GM12878 (cell line): ENCODE data around the gene CLDN14. TPM values are rescaled to one million over a fixed set of nuclear protein-coding genes. Genes with fewer than 3 reads are reported as not detected.

Source experiments
- ATAC-seq: fragments of 200-7000 bp; cut with Tn5 transposase; 3 replicates; pipeline ENCODE4 v1.9.1; 2020; ENCODE audit warnings: mild to moderate bottlenecking, moderate library complexity
- BruUV-seq: library from RNA; stranded (reverse); fragments of 400-500 nt; replicated peaks from 2 replicates; lab custom pipeline; 2021; lab: Mats Ljungman, UMichigan
- CTCF ChIA-PET: fragments of 300-600 bp; sonication (Branson Sonifier 250); formaldehyde crosslinking; extraction: SDS; loops from one replicate; lab custom pipeline; 2021; ENCODE audit warnings: inconsistent platforms; lab: Yijun Ruan, JAX
- POLR2A ChIA-PET: fragments of 350-600 bp; formaldehyde crosslinking; extraction: SDS; loops from one replicate; lab custom pipeline; 2021; ENCODE audit warnings: inconsistent platforms; lab: Charles Lee
- RAD21 ChIA-PET: fragments of 300-600 bp; sonication (Branson Sonifier 250); formaldehyde crosslinking; loops from one replicate; lab custom pipeline; 2023; ENCODE audit warnings: antibody characterized with exemption; ENCODE audit not compliant: unreplicated experiment; lab: Charles Lee
- SMC1A ChIA-PET: fragments of 300-600 bp; sonication (Branson Sonifier 250); formaldehyde crosslinking; loops from one replicate; lab custom pipeline; 2023; ENCODE audit not compliant: unreplicated experiment, uncharacterized antibody; lab: Charles Lee
- DNase-seq: peaks from one replicate; pipeline ENCODE4 v3.0.0-alpha.2; 2011; ENCODE audit warnings: low read depth, low spot score
- FAIRE-seq: peaks from 3 replicates; lab custom pipeline; 2011; peaks lifted over from hg19 to GRCh38; lab: Jason Lieb, UNC
- H2AFZ ChIP-seq: 2 replicates; pipeline ENCODE4 v1.6.0; 2011; ENCODE audit warnings: low read depth, low read length, control low read depth; ENCODE audit not compliant: control insufficient read depth
- H3K27ac ChIP-seq: 2 replicates; pipeline ENCODE4 v1.5.1; 2011; ENCODE audit warnings: control low read depth; ENCODE audit not compliant: control insufficient read depth, insufficient read depth
- H3K27me3 ChIP-seq, 2 experiments: replicated peaks in 1 of 2; 2 replicates each; pipeline versions ENCODE4 v1.6.0 to v1.6.1; 2011; ENCODE audit warnings: low read length in 1 of 2; ENCODE audit not compliant: control insufficient read depth in 2 of 2, insufficient read depth in 2 of 2
- H3K36me3 ChIP-seq, 2 experiments: 2 replicates each; pipeline ENCODE4 v1.5.1; 2011; ENCODE audit warnings: low read length in 1 of 2; ENCODE audit not compliant: control insufficient read depth in 2 of 2, insufficient read depth in 2 of 2
- H3K4me1 ChIP-seq: 2 replicates; pipeline ENCODE4 v1.6.1; 2011; ENCODE audit warnings: mild to moderate bottlenecking, low read length, moderate library complexity, mixed read lengths; ENCODE audit not compliant: control insufficient read depth, insufficient read depth
- H3K4me2 ChIP-seq: 2 replicates; pipeline ENCODE4 v1.6.0; 2011; ENCODE audit warnings: control low read depth; ENCODE audit not compliant: control insufficient read depth, insufficient read depth
- H3K4me3 ChIP-seq: fragments of 200-600 bp; sonication (generic); 2 replicates; pipeline ENCODE4 v1.5.1; 2016
- H3K79me2 ChIP-seq: 2 replicates; pipeline ENCODE4 v1.6.0; 2011; ENCODE audit warnings: low read length; ENCODE audit not compliant: control insufficient read depth, insufficient read depth
- H3K9ac ChIP-seq: 2 replicates; pipeline ENCODE4 v1.8.0; 2011; ENCODE audit warnings: low read length, control low read depth, mixed read lengths; ENCODE audit not compliant: control insufficient read depth, insufficient read depth
- H3K9me3 ChIP-seq: replicated peaks from 3 replicates; pipeline ENCODE4 v1.5.1; 2011; ENCODE audit warnings: mild to moderate bottlenecking, low read length; ENCODE audit not compliant: control insufficient read depth, insufficient read depth
- H4K20me1 ChIP-seq: 2 replicates; pipeline ENCODE4 v1.6.0; 2011; ENCODE audit not compliant: control insufficient read depth, insufficient read depth
- ASH2L ChIP-seq: fragments of 300-600, 200-600 bp; sonication (generic); IDR thresholded peaks from 2 replicates; pipeline ENCODE4 v1.6.1; 2017; ENCODE audit warnings: low read depth, mild to moderate bottlenecking, borderline replicate concordance
- BHLHE40 ChIP-seq, 2 experiments: fragments of 450-650 bp in 1 of 2; IDR thresholded peaks; 2 replicates each; pipeline ENCODE4 v1.6.1; 2011 to 2017; ENCODE audit warnings: low read depth in 2 of 2, borderline replicate concordance in 1 of 2, improper control_type of control experiment in 1 of 2, low read length in 1 of 2, mild to moderate bottlenecking in 1 of 2
- CEBPB ChIP-seq, 2 experiments: fragments of 150-350 bp in 1 of 2; IDR thresholded peaks; 2 replicates each; pipeline ENCODE4 v1.6.1; 2012 to 2014; ENCODE audit warnings: low read depth in 2 of 2, low read length in 2 of 2, borderline replicate concordance in 1 of 2, inconsistent platforms in 1 of 2
- E4F1 ChIP-seq: fragments of 450-650 bp; IDR thresholded peaks from 2 replicates; pipeline ENCODE4 v1.6.1; 2018; ENCODE audit warnings: borderline replicate concordance, mild to moderate bottlenecking; ENCODE audit not compliant: partially characterized antibody
- EED ChIP-seq: sonication (generic); IDR thresholded peaks from 2 replicates; pipeline ENCODE4 v1.6.1; 2016; ENCODE audit warnings: antibody characterized with exemption, low read depth
- FOXK2 ChIP-seq: fragments of 450-650 bp; IDR thresholded peaks from 2 replicates; pipeline ENCODE4 v1.6.1; 2017; ENCODE audit warnings: mild to moderate bottlenecking, moderate library complexity
- NFIC ChIP-seq: IDR thresholded peaks from 2 replicates; pipeline ENCODE4 v1.6.1; 2012; ENCODE audit warnings: low read depth, mild to moderate bottlenecking, inconsistent platforms, low read length, moderate library complexity
- NR2C1 ChIP-seq: fragments of 450-650 bp; IDR thresholded peaks from 2 replicates; pipeline ENCODE4 v1.6.1; 2017; ENCODE audit warnings: antibody characterized with exemption, mild to moderate bottlenecking, moderate library complexity
- NRF1 ChIP-seq: conservative IDR thresholded peaks from 2 replicates; pipeline ENCODE4 v1.6.1; 2011; ENCODE audit warnings: mild to moderate bottlenecking, low read depth, low read length, improper control_type of control experiment
- PAX8 ChIP-seq: fragments of 450-650 bp; IDR thresholded peaks from 2 replicates; pipeline ENCODE4 v1.6.1; 2017; ENCODE audit warnings: mild to moderate bottlenecking, moderate library complexity
- PKNOX1 ChIP-seq: fragments of 450-650 bp; IDR thresholded peaks from 2 replicates; pipeline ENCODE4 v1.6.1; 2016; ENCODE audit warnings: mild to moderate bottlenecking
- POLR2A ChIP-seq: IDR thresholded peaks from 2 replicates; pipeline ENCODE4 v1.6.1; 2011; ENCODE audit warnings: low read depth, mild to moderate bottlenecking, low read length
- SREBF1 ChIP-seq: IDR thresholded peaks from 2 replicates; pipeline ENCODE4 v1.6.1; 2012; ENCODE audit warnings: mild to moderate bottlenecking, low read length
- WRNIP1 ChIP-seq: IDR thresholded peaks from 2 replicates; pipeline ENCODE4 v1.6.1; 2011; ENCODE audit warnings: low read depth, low read length, improper control_type of control experiment, borderline replicate concordance
- WGBS: methylation state at CpG from one replicate; pipeline ENCODE4 v1.1.6; 2016; ENCODE audit warnings: low lambda C conversion rate; ENCODE audit not compliant: insufficient replicate concordance, insufficient coverage; ENCODE audit errors: missing lambda C conversion rate; 5-methylcytosine and 5-hydroxymethylcytosine counted together
- in situ Hi-C: fragments of 300-500 bp; cut with MboI; formaldehyde crosslinking; loops from 9 replicates; pipeline ENCODE4 v1.14.3; 2018; ENCODE audit warnings: mixed read lengths
- intact Hi-C: fragments of 100-400 bp; cut with micrococcal nuclease; formaldehyde crosslinking; loops from one replicate; pipeline ENCODE4 v1.14.2; 2022; ENCODE audit not compliant: unreplicated experiment
- polyA plus RNA-seq, 11 experiments: library from polyadenylated mRNA; depleted of rRNA in 4 of 11; unstranded in 6 of 11; stranded (reverse) in 5 of 11; fragments of >200 nt; fragmentation: Nextera tagmentation in 4 of 11; fragmentation: Illumina TruSeq in 1 of 11; extraction: Ambion mirVana in 4 of 11; extraction: Trizol in 1 of 11; gene quantifications; 1 replicate in 1 of 11; 2 replicates in 10 of 11; pipeline versions ENCODE4 v1.2.1 to v1.2.3, GENCODE V29; 2011 to 2016; ENCODE audit warnings: inconsistent platforms in 2 of 11, missing spikeins in 2 of 11, low read depth in 1 of 11
- total RNA-seq, 4 experiments: library from RNA; depleted of rRNA in 3 of 4; stranded (reverse); fragments of >200 nt in 3 of 4; fragmentation: Illumina TruSeq in 1 of 4; extraction: Trizol in 1 of 4; gene quantifications; 2 replicates each; pipeline versions ENCODE4 v1.2.1 to v1.2.3, GENCODE V29; 2013 to 2021
- TF ChIP-seq, protein P1 (sequence below): IDR thresholded peaks from 2 replicates; pipeline ENCODE4 v1.6.1; 2011; ENCODE audit warnings: low read depth, mild to moderate bottlenecking, low read length, moderate library complexity, borderline replicate concordance; ENCODE audit errors: extremely low read depth

The CLDN14 gene
- total and polyA plus RNA-seq, 10 of the 15 experiments (the other 5 are each of a cell fraction or from before 2014, with no cell fraction given) = 0.90 to 19.4 (median 6.6) TPM

- WGBS = 38% methylated on average over 10 of the region's 10 CpGs
These were observed 15.9 kb downstream of the CLDN14 start for GRCh38 chr21:36463991-36464390.

GRCh38 chr21:36463204-36463603 is 16.7 kb downstream of the CLDN14 start:
- no peaks in the 10 kb centered on the region for H3K36me3 ChIP-seq
- BruUV-seq = no TSS peak
- H3K4me1 ChIP-seq = no peaks in the 10 kb centered on the region
- no peak overlapping the region for H3K9ac ChIP-seq
- no peak overlapping the region for H3K27ac ChIP-seq
- ChIA-PET POLR2A (no interaction called here), SMC1A (no interaction called here), RAD21 (interaction anchor here (1.5 kb wide), 1 partner anchor 38 kb away, joined by 3 read pairs; no protein-coding TSS in a partner anchor), CTCF (no interaction called here)
- H3K4me3 ChIP-seq = no peak overlapping the region
- no peak overlapping the region for H2AFZ ChIP-seq
- no peak for DNase-seq
- 78% methylated on average over 10 of the region's 10 CpGs for WGBS
- no peak overlapping the region for H3K4me2 ChIP-seq
- no peaks in the 10 kb centered on the region for H3K27me3 ChIP-seq
- intact Hi-C loops = no loop called here
- no peaks in the 10 kb centered on the region for H4K20me1 ChIP-seq
- no peak for ATAC-seq
- H3K79me2 ChIP-seq = no peaks in the 10 kb centered on the region
- in situ Hi-C loops = no loop called here
- FAIRE-seq = no peak
- no peaks in the 10 kb centered on the region for H3K9me3 ChIP-seq
- TF ChIP-seq, protein P1, sequence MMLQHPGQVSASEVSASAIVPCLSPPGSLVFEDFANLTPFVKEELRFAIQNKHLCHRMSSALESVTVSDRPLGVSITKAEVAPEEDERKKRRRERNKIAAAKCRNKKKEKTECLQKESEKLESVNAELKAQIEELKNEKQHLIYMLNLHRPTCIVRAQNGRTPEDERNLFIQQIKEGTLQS = no peak
- TF ChIP-seq PKNOX1 (no peak), POLR2A (no peak), PAX8 (no peak), E4F1 (no peak), CEBPB (IDR thresholded peaks at IDR 0.05; ENCODE audit: borderline replicate concordance in 1 of 2, low read depth in 2 of 2, low read length in 2 of 2) (no peak), NR2C1 (no peak), SREBF1 (no peak), FOXK2 (no peak), NFIC (no peak), ASH2L (no peak)

More at GRCh38 chr21:36463991-36464390, 15.9 kb downstream of the CLDN14 start:
- Histone ChIP-seq H3K79me2 (no peaks in the 10 kb centered on the region), H3K4me3 (no peak overlapping the region), H4K20me1 (no peaks in the 10 kb centered on the region), H3K9ac (no peak overlapping the region), H3K27ac (no peak overlapping the region), H3K4me2 (no peak overlapping the region), H3K9me3 (no peaks in the 10 kb centered on the region), H3K27me3 (no peaks in the 10 kb centered on the region), H3K4me1 (no peaks in the 10 kb centered on the region), H2AFZ (no peak overlapping the region), H3K36me3 (no peaks in the 10 kb centered on the region)
- intact Hi-C loops (no loop called here), in situ Hi-C loops (no loop called here)
- ChIA-PET CTCF (no interaction called here), SMC1A (no interaction called here), POLR2A (no interaction called here), RAD21 (interaction anchor here (1.5 kb wide), 1 partner anchor 39 kb away, joined by 3 read pairs; no protein-coding TSS in a partner anchor)
- TF ChIP-seq BHLHE40 (IDR thresholded peaks at IDR 0.05; ENCODE audit: borderline replicate concordance in 1 of 2, low read depth in 2 of 2, low read length in 1 of 2) = no peak
- TF ChIP-seq WRNIP1 = no peak
- peak; percentile 19; the same call in 1 of the 2 replicates for TF ChIP-seq EED
- no peak for TF ChIP-seq NRF1
- no peak for TF ChIP-seq NR2C1
- no peak; the same call in 1 of the 3 replicates for ATAC-seq
- no TSS peak for BruUV-seq
- no peak for FAIRE-seq
- no peak for DNase-seq
